GM12878 (cell line): ENCODE measurements around the gene TOMT. TPM values are rescaled to one million over a fixed set of nuclear protein-coding genes. Genes with fewer than 3 reads are reported as not detected.

Experiments
- ATAC-seq: fragments of 200-7000 bp; cut with Tn5 transposase; 3 replicates; pipeline ENCODE4 v1.9.1; 2020; ENCODE audit warnings: mild to moderate bottlenecking, moderate library complexity
- BruUV-seq: library from RNA; stranded (reverse); fragments of 400-500 nt; replicated peaks from 2 replicates; lab custom pipeline; 2021; lab: Mats Ljungman, UMichigan
- CTCF ChIA-PET: fragments of 300-600 bp; sonication (Branson Sonifier 250); formaldehyde crosslinking; extraction: SDS; loops from one replicate; lab custom pipeline; 2021; ENCODE audit warnings: inconsistent platforms; lab: Yijun Ruan, JAX
- POLR2A ChIA-PET: fragments of 350-600 bp; formaldehyde crosslinking; extraction: SDS; loops from one replicate; lab custom pipeline; 2021; ENCODE audit warnings: inconsistent platforms; lab: Charles Lee
- RAD21 ChIA-PET: fragments of 300-600 bp; sonication (Branson Sonifier 250); formaldehyde crosslinking; loops from one replicate; lab custom pipeline; 2023; ENCODE audit warnings: antibody characterized with exemption; ENCODE audit not compliant: unreplicated experiment; lab: Charles Lee
- SMC1A ChIA-PET: fragments of 300-600 bp; sonication (Branson Sonifier 250); formaldehyde crosslinking; loops from one replicate; lab custom pipeline; 2023; ENCODE audit not compliant: unreplicated experiment, uncharacterized antibody; lab: Charles Lee
- DNase-seq: peaks from one replicate; pipeline ENCODE4 v3.0.0-alpha.2; 2011; ENCODE audit warnings: low read depth, low spot score
- FAIRE-seq: peaks from 3 replicates; lab custom pipeline; 2011; peaks lifted over from hg19 to GRCh38; lab: Jason Lieb, UNC
- H2AFZ ChIP-seq: 2 replicates; pipeline ENCODE4 v1.6.0; 2011; ENCODE audit warnings: low read depth, low read length, control low read depth; ENCODE audit not compliant: control insufficient read depth
- H3K27ac ChIP-seq: 2 replicates; pipeline ENCODE4 v1.5.1; 2011; ENCODE audit warnings: control low read depth; ENCODE audit not compliant: control insufficient read depth, insufficient read depth
- H3K27me3 ChIP-seq, 2 experiments: replicated peaks in 1 of 2; 2 replicates each; pipeline versions ENCODE4 v1.6.0 to v1.6.1; 2011; ENCODE audit warnings: low read length in 1 of 2; ENCODE audit not compliant: control insufficient read depth in 2 of 2, insufficient read depth in 2 of 2
- H3K36me3 ChIP-seq, 2 experiments: 2 replicates each; pipeline ENCODE4 v1.5.1; 2011; ENCODE audit warnings: low read length in 1 of 2; ENCODE audit not compliant: control insufficient read depth in 2 of 2, insufficient read depth in 2 of 2
- H3K4me1 ChIP-seq: 2 replicates; pipeline ENCODE4 v1.6.1; 2011; ENCODE audit warnings: mild to moderate bottlenecking, low read length, moderate library complexity, mixed read lengths; ENCODE audit not compliant: control insufficient read depth, insufficient read depth
- H3K4me2 ChIP-seq: 2 replicates; pipeline ENCODE4 v1.6.0; 2011; ENCODE audit warnings: control low read depth; ENCODE audit not compliant: control insufficient read depth, insufficient read depth
- H3K4me3 ChIP-seq: fragments of 200-600 bp; sonication (generic); 2 replicates; pipeline ENCODE4 v1.5.1; 2016
- H3K79me2 ChIP-seq: 2 replicates; pipeline ENCODE4 v1.6.0; 2011; ENCODE audit warnings: low read length; ENCODE audit not compliant: control insufficient read depth, insufficient read depth
- H3K9ac ChIP-seq: 2 replicates; pipeline ENCODE4 v1.8.0; 2011; ENCODE audit warnings: low read length, control low read depth, mixed read lengths; ENCODE audit not compliant: control insufficient read depth, insufficient read depth
- H3K9me3 ChIP-seq: replicated peaks from 3 replicates; pipeline ENCODE4 v1.5.1; 2011; ENCODE audit warnings: mild to moderate bottlenecking, low read length; ENCODE audit not compliant: control insufficient read depth, insufficient read depth
- H4K20me1 ChIP-seq: 2 replicates; pipeline ENCODE4 v1.6.0; 2011; ENCODE audit not compliant: control insufficient read depth, insufficient read depth
- BCL11A ChIP-seq: IDR thresholded peaks from 2 replicates; pipeline ENCODE4 v1.6.1; 2011; ENCODE audit warnings: low read depth, low read length
- BMI1 ChIP-seq: fragments of 450-650 bp; IDR thresholded peaks from 2 replicates; pipeline ENCODE4 v1.6.1; 2016; ENCODE audit warnings: mild to moderate bottlenecking, moderate library complexity, borderline replicate concordance
- CHD1 ChIP-seq: IDR thresholded peaks from 2 replicates; pipeline ENCODE4 v1.6.1; 2012; ENCODE audit warnings: low read depth, low read length, improper control_type of control experiment
- CREB1 ChIP-seq: IDR thresholded peaks from 2 replicates; pipeline ENCODE4 v1.6.1; 2012; ENCODE audit warnings: low read depth, mild to moderate bottlenecking, inconsistent platforms
- DPF2 ChIP-seq: fragments of 450-650 bp; IDR thresholded peaks from 2 replicates; pipeline ENCODE4 v1.6.1; 2017; ENCODE audit warnings: mild to moderate bottlenecking
- POLR2AphosphoS5 ChIP-seq: IDR thresholded peaks from 2 replicates; pipeline ENCODE4 v1.6.1; 2011; ENCODE audit warnings: mild to moderate bottlenecking, low read length, inconsistent platforms
- SIN3A ChIP-seq: IDR thresholded peaks from 2 replicates; pipeline ENCODE4 v1.6.1; 2012; ENCODE audit warnings: low read depth, low read length, improper control_type of control experiment
- SPI1 ChIP-seq: IDR thresholded peaks from 2 replicates; pipeline ENCODE4 v1.6.1; 2011; ENCODE audit warnings: low read depth, mild to moderate bottlenecking, low read length, moderate library complexity, borderline replicate concordance; ENCODE audit not compliant: insufficient read depth
- TARDBP ChIP-seq: IDR thresholded peaks from 2 replicates; pipeline ENCODE4 v1.6.1; 2016; ENCODE audit warnings: borderline replicate concordance
- WGBS: methylation state at CpG from one replicate; pipeline ENCODE4 v1.1.6; 2016; ENCODE audit warnings: low lambda C conversion rate; ENCODE audit not compliant: insufficient replicate concordance, insufficient coverage; ENCODE audit errors: missing lambda C conversion rate; 5-methylcytosine and 5-hydroxymethylcytosine counted together
- in situ Hi-C: fragments of 300-500 bp; cut with MboI; formaldehyde crosslinking; loops from 9 replicates; pipeline ENCODE4 v1.14.3; 2018; ENCODE audit warnings: mixed read lengths
- intact Hi-C: fragments of 100-400 bp; cut with micrococcal nuclease; formaldehyde crosslinking; loops from one replicate; pipeline ENCODE4 v1.14.2; 2022; ENCODE audit not compliant: unreplicated experiment
- polyA plus RNA-seq, 11 experiments: library from polyadenylated mRNA; depleted of rRNA in 4 of 11; unstranded in 6 of 11; stranded (reverse) in 5 of 11; fragments of >200 nt; fragmentation: Nextera tagmentation in 4 of 11; fragmentation: Illumina TruSeq in 1 of 11; extraction: Ambion mirVana in 4 of 11; extraction: Trizol in 1 of 11; gene quantifications; 1 replicate in 1 of 11; 2 replicates in 10 of 11; pipeline versions ENCODE4 v1.2.1 to v1.2.3, GENCODE V29; 2011 to 2016; ENCODE audit warnings: inconsistent platforms in 2 of 11, missing spikeins in 2 of 11, low read depth in 1 of 11
- total RNA-seq, 4 experiments: library from RNA; depleted of rRNA in 3 of 4; stranded (reverse); fragments of >200 nt in 3 of 4; fragmentation: Illumina TruSeq in 1 of 4; extraction: Trizol in 1 of 4; gene quantifications; 2 replicates each; pipeline versions ENCODE4 v1.2.1 to v1.2.3, GENCODE V29; 2013 to 2021
- TF ChIP-seq, protein P1 (sequence below): fragments of 450-650 bp; IDR thresholded peaks from 2 replicates; pipeline ENCODE4 v1.6.1; 2017; ENCODE audit warnings: mild to moderate bottlenecking, moderate library complexity

Gene TOMT
- total and polyA plus RNA-seq, 10 of the 15 experiments (the other 5 are each of a cell fraction or from before 2014, with no cell fraction given), result not detected

DNA sequence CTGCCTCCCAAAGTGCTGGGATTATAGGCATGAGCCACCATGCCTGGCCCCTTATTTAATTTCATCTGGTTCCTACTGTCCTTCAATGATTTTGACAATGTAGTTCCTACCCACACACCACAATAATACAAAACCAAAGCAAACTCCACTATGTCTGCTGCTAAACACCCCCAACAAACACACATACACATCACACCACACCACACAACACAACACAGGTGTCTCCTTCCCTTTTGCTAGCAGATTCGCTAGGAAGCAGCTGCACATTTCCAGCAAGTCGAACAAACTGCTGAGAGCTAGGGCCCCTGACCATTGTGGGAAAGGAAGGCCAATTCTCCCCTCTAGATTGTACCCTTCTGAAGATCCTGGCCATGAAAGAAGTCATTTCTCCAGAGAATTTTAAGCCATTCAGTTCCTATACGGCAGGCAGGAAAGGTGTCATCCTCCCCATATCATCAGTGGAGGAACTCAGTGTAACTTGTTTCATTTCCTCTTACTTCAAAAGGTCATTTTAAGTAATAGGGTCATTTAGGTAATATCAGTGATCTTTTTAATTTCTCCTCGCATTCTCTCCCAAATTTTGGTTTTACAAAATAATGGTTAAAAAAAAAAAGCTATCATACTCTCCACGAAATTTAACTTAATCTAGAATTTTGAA, 43.9 kb upstream of the TOMT start:
- CTCF ChIA-PET, result interaction anchor here (0.8 to 2.1 kb wide), 4 partner anchors 13 to 36 kb away, joined by 3 to 9 read pairs (median 3); no protein-coding TSS in a partner anchor
- Histone ChIP-seq H3K4me2 (no peak overlapping the region), H2AFZ (no peak overlapping the region), H3K9ac (no peak overlapping the region), H3K27ac (no peak overlapping the region; the same call in 1 of the 2 replicates), H4K20me1 (no peaks in the 10 kb centered on the region), H3K79me2 (peaks cover 3% of the 10 kb centered on the region), H3K36me3 (peaks cover 1 to 10% of the 10 kb centered on the region in 2 experiments; a peak in 3 of 4 replicates), H3K4me3 (no peak overlapping the region), H3K27me3 (no peaks in the 10 kb centered on the region), H3K9me3 (no peaks in the 10 kb centered on the region), H3K4me1 (no peaks in the 10 kb centered on the region)
- RAD21 ChIA-PET, result interaction anchor here (0.6 to 2.6 kb wide), 3 partner anchors 23 to 83 kb away, joined by 3 to 9 read pairs (median 4); no protein-coding TSS in a partner anchor
- POLR2A ChIA-PET, result interaction anchor here (0.6 to 1.8 kb wide), 6 partner anchors 8 to 20 kb away, joined by 3 to 7 read pairs (median 4); no protein-coding TSS in a partner anchor
- FAIRE-seq, result no peak
- SMC1A ChIA-PET, result interaction anchor here (1.0 to 1.6 kb wide), 2 partner anchors 13 to 23 kb away, joined by 3 to 4 read pairs; no protein-coding TSS in a partner anchor
- intact Hi-C loops, result no loop called here
- no peak for TF ChIP-seq POLR2AphosphoS5
- TF ChIP-seq BMI1, result no peak
- peak; percentile 60; the same call in 1 of the 2 replicates for TF ChIP-seq SPI1
- TF ChIP-seq SIN3A, result no peak
- TF ChIP-seq, protein P1, sequence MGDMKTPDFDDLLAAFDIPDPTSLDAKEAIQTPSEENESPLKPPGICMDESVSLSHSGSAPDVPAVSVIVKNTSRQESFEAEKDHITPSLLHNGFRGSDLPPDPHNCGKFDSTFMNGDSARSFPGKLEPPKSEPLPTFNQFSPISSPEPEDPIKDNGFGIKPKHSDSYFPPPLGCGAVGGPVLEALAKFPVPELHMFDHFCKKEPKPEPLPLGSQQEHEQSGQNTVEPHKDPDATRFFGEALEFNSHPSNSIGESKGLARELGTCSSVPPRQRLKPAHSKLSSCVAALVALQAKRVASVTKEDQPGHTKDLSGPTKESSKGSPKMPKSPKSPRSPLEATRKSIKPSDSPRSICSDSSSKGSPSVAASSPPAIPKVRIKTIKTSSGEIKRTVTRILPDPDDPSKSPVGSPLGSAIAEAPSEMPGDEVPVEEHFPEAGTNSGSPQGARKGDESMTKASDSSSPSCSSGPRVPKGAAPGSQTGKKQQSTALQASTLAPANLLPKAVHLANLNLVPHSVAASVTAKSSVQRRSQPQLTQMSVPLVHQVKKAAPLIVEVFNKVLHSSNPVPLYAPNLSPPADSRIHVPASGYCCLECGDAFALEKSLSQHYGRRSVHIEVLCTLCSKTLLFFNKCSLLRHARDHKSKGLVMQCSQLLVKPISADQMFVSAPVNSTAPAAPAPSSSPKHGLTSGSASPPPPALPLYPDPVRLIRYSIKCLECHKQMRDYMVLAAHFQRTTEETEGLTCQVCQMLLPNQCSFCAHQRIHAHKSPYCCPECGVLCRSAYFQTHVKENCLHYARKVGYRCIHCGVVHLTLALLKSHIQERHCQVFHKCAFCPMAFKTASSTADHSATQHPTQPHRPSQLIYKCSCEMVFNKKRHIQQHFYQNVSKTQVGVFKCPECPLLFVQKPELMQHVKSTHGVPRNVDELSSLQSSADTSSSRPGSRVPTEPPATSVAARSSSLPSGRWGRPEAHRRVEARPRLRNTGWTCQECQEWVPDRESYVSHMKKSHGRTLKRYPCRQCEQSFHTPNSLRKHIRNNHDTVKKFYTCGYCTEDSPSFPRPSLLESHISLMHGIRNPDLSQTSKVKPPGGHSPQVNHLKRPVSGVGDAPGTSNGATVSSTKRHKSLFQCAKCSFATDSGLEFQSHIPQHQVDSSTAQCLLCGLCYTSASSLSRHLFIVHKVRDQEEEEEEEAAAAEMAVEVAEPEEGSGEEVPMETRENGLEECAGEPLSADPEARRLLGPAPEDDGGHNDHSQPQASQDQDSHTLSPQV, result no peak
- 0 out of 2 replicates have a peak, but pooled peaks have one; percentile 18 for TF ChIP-seq CREB1
- no peak for TF ChIP-seq CHD1
- no peak for TF ChIP-seq BCL11A
- TF ChIP-seq DPF2, result no peak
- no peak for TF ChIP-seq TARDBP
- 72% methylated on average over 5 of the region's 5 CpGs for WGBS
- no TSS peak for BruUV-seq
- ATAC-seq, result peak; percentile 54; the same call in 2 of the 3 replicates
- DNase-seq, result no peak
- in situ Hi-C loops, result no loop called here
